ENCODE measurements around the gene IL18RAP.

IL18RAP gene

DNA sequence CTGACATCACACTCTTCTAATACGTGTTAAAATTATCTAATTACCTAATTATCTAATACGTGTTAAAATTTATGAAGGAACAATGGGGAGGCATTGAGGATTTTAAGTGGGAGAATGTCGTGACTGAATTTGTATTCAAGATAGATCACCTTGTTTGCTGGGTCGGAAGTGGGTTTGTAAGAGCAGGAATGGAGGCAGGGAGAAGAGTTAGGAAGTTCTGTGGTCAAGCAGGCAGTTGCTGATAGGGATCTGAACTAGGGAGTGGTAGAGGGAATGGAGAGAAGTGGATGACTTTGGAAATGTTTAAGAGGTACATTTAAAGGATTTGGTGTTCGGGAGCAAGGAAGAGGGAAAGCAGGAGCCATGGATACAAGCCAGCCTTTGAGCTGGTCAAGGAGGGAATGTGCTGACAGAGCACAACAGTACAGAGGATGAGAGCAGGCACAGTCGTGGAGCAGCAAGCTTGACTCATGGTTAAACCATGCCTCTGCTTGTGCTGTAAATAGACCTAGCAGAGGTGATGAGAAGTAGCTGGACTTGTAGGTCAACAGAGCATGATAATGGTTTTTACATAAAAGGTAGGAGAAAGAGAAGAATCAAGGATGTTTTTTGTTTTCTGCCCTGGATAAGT is 16.2 kb downstream of the IL18RAP start:
- H3K4me3 ChIP-seq (ENCODE audit: insufficient read depth, low read length, poor library complexity, severe bottlenecking): no peak overlapping the region
- H3F3A ChIP-seq (ENCODE audit: insufficient read depth): no peaks in the 10 kb centered on the region
- no peak overlapping the region for H2AFZ ChIP-seq (ENCODE audit: low read depth, low read length, severe bottlenecking)
- H3K27ac ChIP-seq (ENCODE audit: low read depth, low read length): no peak overlapping the region
- no peaks in the 10 kb centered on the region for H3K36me3 ChIP-seq (ENCODE audit: low read length)
- no peak overlapping the region for H3K4me2 ChIP-seq (ENCODE audit: low read depth, low read length, poor library complexity, severe bottlenecking)
- H3K9me2 ChIP-seq (replicated peaks; ENCODE audit: insufficient read depth, low read length): no peaks in the 10 kb centered on the region
- no peaks in the 10 kb centered on the region for H3K9me3 ChIP-seq (ENCODE audit: insufficient read depth, low read length)
- no peaks in the 10 kb centered on the region for H3K27me3 ChIP-seq (ENCODE audit: low read length)
- no peaks in the 10 kb centered on the region for H4K20me1 ChIP-seq (ENCODE audit: low read depth, low read length)
- no peak overlapping the region for H3K9ac ChIP-seq (ENCODE audit: low read length)
- H3K79me2 ChIP-seq (ENCODE audit: insufficient read depth, low read length): no peaks in the 10 kb centered on the region
- TF ChIP-seq EZH2phosphoT487 (conservative IDR thresholded peaks at IDR 0.05; ENCODE audit: low read length): no peak
- TF ChIP-seq, protein P1, sequence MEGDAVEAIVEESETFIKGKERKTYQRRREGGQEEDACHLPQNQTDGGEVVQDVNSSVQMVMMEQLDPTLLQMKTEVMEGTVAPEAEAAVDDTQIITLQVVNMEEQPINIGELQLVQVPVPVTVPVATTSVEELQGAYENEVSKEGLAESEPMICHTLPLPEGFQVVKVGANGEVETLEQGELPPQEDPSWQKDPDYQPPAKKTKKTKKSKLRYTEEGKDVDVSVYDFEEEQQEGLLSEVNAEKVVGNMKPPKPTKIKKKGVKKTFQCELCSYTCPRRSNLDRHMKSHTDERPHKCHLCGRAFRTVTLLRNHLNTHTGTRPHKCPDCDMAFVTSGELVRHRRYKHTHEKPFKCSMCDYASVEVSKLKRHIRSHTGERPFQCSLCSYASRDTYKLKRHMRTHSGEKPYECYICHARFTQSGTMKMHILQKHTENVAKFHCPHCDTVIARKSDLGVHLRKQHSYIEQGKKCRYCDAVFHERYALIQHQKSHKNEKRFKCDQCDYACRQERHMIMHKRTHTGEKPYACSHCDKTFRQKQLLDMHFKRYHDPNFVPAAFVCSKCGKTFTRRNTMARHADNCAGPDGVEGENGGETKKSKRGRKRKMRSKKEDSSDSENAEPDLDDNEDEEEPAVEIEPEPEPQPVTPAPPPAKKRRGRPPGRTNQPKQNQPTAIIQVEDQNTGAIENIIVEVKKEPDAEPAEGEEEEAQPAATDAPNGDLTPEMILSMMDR (IDR thresholded peaks at IDR 0.05; ENCODE audit: insufficient read depth, low read length, poor library complexity, severe bottlenecking): no peak

GRCh38 chr2:102442967-102443828 is 20.2 kb downstream of the IL18RAP start:
- no peaks in the 10 kb centered on the region for H3K9me3 ChIP-seq (ENCODE audit: insufficient read depth, low read length)
- H3K27me3 ChIP-seq (ENCODE audit: low read length): no peaks in the 10 kb centered on the region
- H2AFZ ChIP-seq (ENCODE audit: low read depth, low read length, severe bottlenecking): peak overlapping the region; percentile 13
- TF ChIP-seq, protein P1 (IDR thresholded peaks at IDR 0.05; ENCODE audit: insufficient read depth, low read length, poor library complexity, severe bottlenecking): peak; percentile 53
- no peak for TF ChIP-seq EZH2phosphoT487 (conservative IDR thresholded peaks at IDR 0.05; ENCODE audit: low read length)
- no peaks in the 10 kb centered on the region for H3K36me3 ChIP-seq (ENCODE audit: low read length)
- no peak overlapping the region for H3K4me2 ChIP-seq (ENCODE audit: low read depth, low read length, poor library complexity, severe bottlenecking)
- no peaks in the 10 kb centered on the region for H3K79me2 ChIP-seq (ENCODE audit: insufficient read depth, low read length)
- no peaks in the 10 kb centered on the region for H4K20me1 ChIP-seq (ENCODE audit: low read depth, low read length)
- H3K27ac ChIP-seq (ENCODE audit: low read depth, low read length): no peak overlapping the region
- H3K9me2 ChIP-seq (replicated peaks; ENCODE audit: insufficient read depth, low read length): no peaks in the 10 kb centered on the region
- H3F3A ChIP-seq (ENCODE audit: insufficient read depth): no peaks in the 10 kb centered on the region
- H3K4me3 ChIP-seq (ENCODE audit: insufficient read depth, low read length, poor library complexity, severe bottlenecking): no peak overlapping the region
- H3K9ac ChIP-seq (ENCODE audit: low read length): no peak overlapping the region

DNA sequence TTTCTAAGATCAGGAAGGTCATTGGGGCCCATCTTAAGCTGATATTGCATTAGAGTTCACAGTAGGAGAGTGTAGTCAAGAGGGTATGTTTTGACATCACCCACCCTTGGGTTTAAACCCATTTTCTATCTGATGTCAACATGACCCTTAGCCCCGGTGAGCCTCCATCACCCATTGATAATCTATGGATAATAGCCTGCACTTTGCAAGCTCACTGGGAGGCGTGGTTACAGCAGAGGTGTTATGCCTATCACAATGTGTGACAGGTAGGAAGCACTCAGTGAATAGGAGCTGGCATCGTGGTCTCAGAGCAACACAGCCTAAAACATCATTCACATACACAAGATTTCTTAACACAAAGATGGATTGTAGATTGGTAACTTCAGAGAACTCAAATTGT is 21.3 kb downstream of the IL18RAP start:
- H3K79me2 ChIP-seq (ENCODE audit: insufficient read depth, low read length): no peaks in the 10 kb centered on the region
- no peak overlapping the region for H3K4me2 ChIP-seq (ENCODE audit: low read depth, low read length, poor library complexity, severe bottlenecking)
- no peaks in the 10 kb centered on the region for H3K9me3 ChIP-seq (ENCODE audit: insufficient read depth, low read length)
- no peak overlapping the region for H3K9ac ChIP-seq (ENCODE audit: low read length)
- no peak overlapping the region for H3K4me3 ChIP-seq (ENCODE audit: insufficient read depth, low read length, poor library complexity, severe bottlenecking)
- H2AFZ ChIP-seq (ENCODE audit: low read depth, low read length, severe bottlenecking): no peak overlapping the region
- TF ChIP-seq, protein P1 (IDR thresholded peaks at IDR 0.05; ENCODE audit: insufficient read depth, low read length, poor library complexity, severe bottlenecking): no peak
- TF ChIP-seq EZH2phosphoT487 (conservative IDR thresholded peaks at IDR 0.05; ENCODE audit: low read length): no peak
- H3F3A ChIP-seq (ENCODE audit: insufficient read depth): no peaks in the 10 kb centered on the region
- H3K9me2 ChIP-seq (replicated peaks; ENCODE audit: insufficient read depth, low read length): no peaks in the 10 kb centered on the region
- no peaks in the 10 kb centered on the region for H3K27me3 ChIP-seq (ENCODE audit: low read length)
- H3K36me3 ChIP-seq (ENCODE audit: low read length): no peaks in the 10 kb centered on the region
- H3K27ac ChIP-seq (ENCODE audit: low read depth, low read length): no peak overlapping the region
- H4K20me1 ChIP-seq (ENCODE audit: low read depth, low read length): no peaks in the 10 kb centered on the region

All from SU-DHL-6 (cell line).